ENCODE measurements around the gene HOXD12. TPM values are rescaled to one million over a fixed set of nuclear protein-coding genes. Genes with fewer than 3 reads are reported as not detected.

HOXD12 gene, protein sequence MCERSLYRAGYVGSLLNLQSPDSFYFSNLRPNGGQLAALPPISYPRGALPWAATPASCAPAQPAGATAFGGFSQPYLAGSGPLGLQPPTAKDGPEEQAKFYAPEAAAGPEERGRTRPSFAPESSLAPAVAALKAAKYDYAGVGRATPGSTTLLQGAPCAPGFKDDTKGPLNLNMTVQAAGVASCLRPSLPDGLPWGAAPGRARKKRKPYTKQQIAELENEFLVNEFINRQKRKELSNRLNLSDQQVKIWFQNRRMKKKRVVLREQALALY
- polyA plus RNA-seq (2012; rRNA removed): not detected in 2 replicates
- polyA plus RNA-seq (2012; cell fraction: cytosol; rRNA removed): not detected in 2 replicates
- polyA plus RNA-seq (2012; cell fraction: nucleus; rRNA removed): not detected in 2 replicates

DNA sequence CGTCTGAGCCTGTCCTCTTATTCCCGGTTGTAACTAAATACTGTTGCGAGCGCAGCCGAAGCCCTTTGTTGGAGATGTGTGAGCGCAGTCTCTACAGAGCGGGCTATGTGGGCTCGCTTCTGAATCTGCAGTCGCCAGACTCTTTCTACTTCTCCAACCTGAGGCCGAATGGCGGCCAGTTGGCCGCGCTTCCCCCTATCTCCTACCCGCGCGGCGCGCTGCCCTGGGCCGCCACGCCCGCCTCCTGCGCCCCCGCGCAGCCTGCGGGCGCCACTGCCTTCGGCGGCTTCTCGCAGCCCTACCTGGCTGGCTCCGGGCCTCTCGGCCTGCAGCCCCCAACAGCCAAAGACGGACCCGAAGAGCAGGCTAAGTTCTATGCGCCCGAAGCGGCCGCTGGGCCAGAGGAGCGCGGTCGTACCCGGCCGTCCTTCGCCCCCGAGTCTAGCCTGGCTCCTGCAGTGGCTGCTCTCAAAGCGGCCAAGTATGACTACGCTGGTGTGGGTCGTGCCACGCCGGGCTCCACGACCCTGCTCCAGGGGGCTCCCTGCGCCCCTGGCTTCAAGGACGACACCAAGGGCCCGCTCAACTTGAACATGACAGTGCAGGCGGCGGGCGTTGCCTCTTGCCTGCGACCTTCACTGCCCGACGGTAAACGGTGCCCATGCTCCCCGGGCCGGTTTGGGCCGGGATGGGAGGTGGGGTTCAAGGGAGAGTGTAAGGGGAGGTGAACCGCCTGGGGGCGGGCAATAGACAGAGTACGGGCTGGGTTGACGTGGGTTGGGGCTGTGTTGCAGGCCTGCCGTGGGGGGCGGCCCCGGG is at the start of gene HOXD12:
Gene HOXD12, plus strand, starts transcription at position 68 of the 819 bp plus-strand sequence. Its CDS starts 7 bp downstream, at position 75.
- H3K36me3 ChIP-seq (replicated peaks in 1 of 2; ENCODE audit: control insufficient read depth in 1 of 2, insufficient read depth in 2 of 2, low read length in 1 of 2): no peaks in the 10 kb centered on the region
- CTCF ChIA-PET: interaction anchor here (1.0 to 13.5 kb wide), 6 partner anchors 10 to 1069 kb away, joined by 3 to 264 read pairs (median 56); partner anchors contain the start of genes HOXD10 and HOXD11
- H3K27me3 ChIP-seq (ENCODE audit: insufficient read depth): peaks cover 97% of the 10 kb centered on the region

DNA sequence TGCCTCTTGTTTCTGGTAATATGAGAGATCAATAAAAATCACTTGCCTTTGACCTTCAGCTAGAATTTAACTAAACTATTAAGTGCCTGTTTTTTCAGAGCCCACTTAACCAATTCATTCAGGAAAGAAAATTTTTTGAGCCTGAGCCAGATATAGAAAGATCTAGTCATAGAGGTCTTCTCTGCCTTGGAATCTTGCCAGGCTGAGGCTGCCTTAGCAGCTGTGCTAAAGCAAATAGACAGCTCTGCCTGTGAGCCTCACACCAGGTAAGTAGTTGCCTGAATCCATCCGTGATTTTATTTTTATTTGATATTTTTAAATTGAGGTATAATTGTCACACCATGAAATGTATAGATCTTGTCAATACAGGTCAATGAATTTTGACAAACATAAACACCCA is 43.2 kb upstream of the HOXD12 start:
- DNase-seq: no peak
- Histone ChIP-seq H3K27me3 (ENCODE audit: insufficient read depth) (no peaks in the 10 kb centered on the region), H3K4me1 (ENCODE audit: control insufficient read depth in 1 of 2, insufficient read depth in 2 of 2, low read depth in 1 of 2, low read length in 1 of 2) (no peaks in the 10 kb centered on the region), H3K4me2 (no peak overlapping the region), H3K9me3 (no peaks in the 10 kb centered on the region), H3K79me2 (ENCODE audit: insufficient read depth) (no peaks in the 10 kb centered on the region), H2AFZ (ENCODE audit: low read depth) (no peak overlapping the region), H3K9me2 (no peaks in the 10 kb centered on the region), H3K36me3 (replicated peaks in 1 of 2; ENCODE audit: control insufficient read depth in 1 of 2, insufficient read depth in 2 of 2, low read length in 1 of 2) (no peaks in the 10 kb centered on the region), H3K9ac (no peak overlapping the region), H3K27ac (ENCODE audit: low read depth in 2 of 2, low read length in 1 of 2) (no peak overlapping the region), H3F3A (replicated peaks; ENCODE audit: insufficient read depth) (no peaks in the 10 kb centered on the region), H4K20me1 (ENCODE audit: insufficient read depth) (no peaks in the 10 kb centered on the region), H3K4me3 (ENCODE audit: low read depth in 2 of 2, low read length in 1 of 2) (no peak overlapping the region)
- ChIA-PET POLR2A (no interaction called here), CTCF (interaction anchor here (1.7 kb wide), 1 partner anchor 24 kb away, joined by 6 read pairs; no protein-coding TSS in a partner anchor)
- 6% methylated on average over 1 of the region's 1 CpG for WGBS (ENCODE audit: low lambda C conversion rate)
- TF ChIP-seq FOSL2 (IDR thresholded peaks at IDR 0.05; ENCODE audit: borderline replicate concordance, low read depth): no peak
- TF ChIP-seq JUND (IDR thresholded peaks at IDR 0.05): no peak
- TF ChIP-seq FOXJ3 (CRISPR knock-in tag; IDR thresholded peaks at IDR 0.05): no peak
- TF ChIP-seq, protein P1, sequence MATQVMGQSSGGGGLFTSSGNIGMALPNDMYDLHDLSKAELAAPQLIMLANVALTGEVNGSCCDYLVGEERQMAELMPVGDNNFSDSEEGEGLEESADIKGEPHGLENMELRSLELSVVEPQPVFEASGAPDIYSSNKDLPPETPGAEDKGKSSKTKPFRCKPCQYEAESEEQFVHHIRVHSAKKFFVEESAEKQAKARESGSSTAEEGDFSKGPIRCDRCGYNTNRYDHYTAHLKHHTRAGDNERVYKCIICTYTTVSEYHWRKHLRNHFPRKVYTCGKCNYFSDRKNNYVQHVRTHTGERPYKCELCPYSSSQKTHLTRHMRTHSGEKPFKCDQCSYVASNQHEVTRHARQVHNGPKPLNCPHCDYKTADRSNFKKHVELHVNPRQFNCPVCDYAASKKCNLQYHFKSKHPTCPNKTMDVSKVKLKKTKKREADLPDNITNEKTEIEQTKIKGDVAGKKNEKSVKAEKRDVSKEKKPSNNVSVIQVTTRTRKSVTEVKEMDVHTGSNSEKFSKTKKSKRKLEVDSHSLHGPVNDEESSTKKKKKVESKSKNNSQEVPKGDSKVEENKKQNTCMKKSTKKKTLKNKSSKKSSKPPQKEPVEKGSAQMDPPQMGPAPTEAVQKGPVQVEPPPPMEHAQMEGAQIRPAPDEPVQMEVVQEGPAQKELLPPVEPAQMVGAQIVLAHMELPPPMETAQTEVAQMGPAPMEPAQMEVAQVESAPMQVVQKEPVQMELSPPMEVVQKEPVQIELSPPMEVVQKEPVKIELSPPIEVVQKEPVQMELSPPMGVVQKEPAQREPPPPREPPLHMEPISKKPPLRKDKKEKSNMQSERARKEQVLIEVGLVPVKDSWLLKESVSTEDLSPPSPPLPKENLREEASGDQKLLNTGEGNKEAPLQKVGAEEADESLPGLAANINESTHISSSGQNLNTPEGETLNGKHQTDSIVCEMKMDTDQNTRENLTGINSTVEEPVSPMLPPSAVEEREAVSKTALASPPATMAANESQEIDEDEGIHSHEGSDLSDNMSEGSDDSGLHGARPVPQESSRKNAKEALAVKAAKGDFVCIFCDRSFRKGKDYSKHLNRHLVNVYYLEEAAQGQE (IDR thresholded peaks at IDR 0.05; ENCODE audit: low read depth, low read length): no peak
- no peak for TF ChIP-seq GABPA (IDR thresholded peaks at IDR 0.05; ENCODE audit: low read depth)
- no peak for TF ChIP-seq SMC3 (IDR thresholded peaks at IDR 0.05; ENCODE audit: low read depth, low read length)
- TF ChIP-seq TEAD4 (IDR thresholded peaks at IDR 0.05; ENCODE audit: borderline replicate concordance, insufficient read depth): no peak
- TF ChIP-seq GATA2 (CRISPR knock-in tag; IDR thresholded peaks at IDR 0.05): no peak
- TF ChIP-seq, protein P2, sequence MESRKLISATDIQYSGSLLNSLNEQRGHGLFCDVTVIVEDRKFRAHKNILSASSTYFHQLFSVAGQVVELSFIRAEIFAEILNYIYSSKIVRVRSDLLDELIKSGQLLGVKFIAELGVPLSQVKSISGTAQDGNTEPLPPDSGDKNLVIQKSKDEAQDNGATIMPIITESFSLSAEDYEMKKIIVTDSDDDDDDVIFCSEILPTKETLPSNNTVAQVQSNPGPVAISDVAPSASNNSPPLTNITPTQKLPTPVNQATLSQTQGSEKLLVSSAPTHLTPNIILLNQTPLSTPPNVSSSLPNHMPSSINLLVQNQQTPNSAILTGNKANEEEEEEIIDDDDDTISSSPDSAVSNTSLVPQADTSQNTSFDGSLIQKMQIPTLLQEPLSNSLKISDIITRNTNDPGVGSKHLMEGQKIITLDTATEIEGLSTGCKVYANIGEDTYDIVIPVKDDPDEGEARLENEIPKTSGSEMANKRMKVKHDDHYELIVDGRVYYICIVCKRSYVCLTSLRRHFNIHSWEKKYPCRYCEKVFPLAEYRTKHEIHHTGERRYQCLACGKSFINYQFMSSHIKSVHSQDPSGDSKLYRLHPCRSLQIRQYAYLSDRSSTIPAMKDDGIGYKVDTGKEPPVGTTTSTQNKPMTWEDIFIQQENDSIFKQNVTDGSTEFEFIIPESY (IDR thresholded peaks at IDR 0.05; ENCODE audit: borderline replicate concordance, low read depth): no peak
- no peak for TF ChIP-seq TAF1 (IDR thresholded peaks at IDR 0.05; ENCODE audit: borderline replicate concordance, low read depth, low read length)
- TF ChIP-seq NFIC (IDR thresholded peaks at IDR 0.05; ENCODE audit: borderline replicate concordance): no peak

More for the DNA sequence above, at the start of gene HOXD12:
- Histone ChIP-seq H4K20me1 (ENCODE audit: insufficient read depth) (no peaks in the 10 kb centered on the region), H3K9me3 (no peaks in the 10 kb centered on the region), H3K4me1 (ENCODE audit: control insufficient read depth in 1 of 2, insufficient read depth in 2 of 2, low read depth in 1 of 2, low read length in 1 of 2) (peaks cover 0 to 26% of the 10 kb centered on the region in 2 experiments; a peak in 3 of 4 replicates), H3F3A (replicated peaks; ENCODE audit: insufficient read depth) (peaks cover 8% of the 10 kb centered on the region), H3K27ac (ENCODE audit: low read depth in 2 of 2, low read length in 1 of 2) (no peak within 1 kb of the TSS), H3K9me2 (no peaks in the 10 kb centered on the region), H3K9ac (no peak within 1 kb of the TSS), H3K4me2 (no peak within 1 kb of the TSS), H2AFZ (ENCODE audit: low read depth) (no peak within 1 kb of the TSS), H3K79me2 (ENCODE audit: insufficient read depth) (no peaks in the 10 kb centered on the region), H3K4me3 (ENCODE audit: low read depth in 2 of 2, low read length in 1 of 2) (peak within 1 kb of the TSS in 1 of 2 experiments; percentile 48; a peak in 1 of 4 replicates)
- DNase-seq: no peak
- POLR2A ChIA-PET: no interaction called here
- TF ChIP-seq JUND (IDR thresholded peaks at IDR 0.05) (no peak), EZH2phosphoT487 (IDR thresholded peaks at IDR 0.05; ENCODE audit: borderline replicate concordance, low read depth) (peak; percentile 51)
- WGBS (ENCODE audit: low lambda C conversion rate): 60% methylated on average over 30 of the region's 70 CpGs

All from SK-N-SH (cell line).